Measurements from ENCODE around the gene RLN3.
"Not testable (repeated sequence)": the region's sequence is repeated elsewhere in the genome, so short reads cannot be mapped to it uniquely, and the experiment has no call there.

GRCh38 chr19:14042659-14043608 lies 15.0 kb downstream of the RLN3 start:
- TF ChIP-seq SP1 (IDR thresholded peaks at IDR 0.05); CTBP1 (IDR thresholded peaks at IDR 0.05; ENCODE audit: borderline replicate concordance); ARNT (IDR thresholded peaks at IDR 0.05); FOXM1 (IDR thresholded peaks at IDR 0.05; ENCODE audit: borderline replicate concordance); ZNF384 (IDR thresholded peaks at IDR 0.05); TARDBP (IDR thresholded peaks at IDR 0.05); FOXA1 (IDR thresholded peaks at IDR 0.05); L3MBTL2 (conservative IDR thresholded peaks at IDR 0.05); HDGF (IDR thresholded peaks at IDR 0.05; ENCODE audit: borderline replicate concordance); NFRKB (IDR thresholded peaks at IDR 0.05); SUZ12 (IDR thresholded peaks at IDR 0.05); ELF4 (IDR thresholded peaks at IDR 0.05): not testable (repeated sequence)

Data from HEK293T (cell line).